CD4-positive, alpha-beta T cell (primary cell): Measurements from ENCODE around the gene LILRA1. TPM values are rescaled to one million over a fixed set of nuclear protein-coding genes. Genes with fewer than 3 reads are reported as not detected.

Experiments
- ATAC-seq: fragments of 200-7000 bp; cut with Tn5 transposase; one replicate; pipeline ENCODE4 v1.10.0; 2022; ENCODE audit warnings: mild to moderate bottlenecking; ENCODE audit not compliant: poor library complexity
- CTCF ChIA-PET: fragments of 350-600 bp; sonication (Branson Sonifier 250); formaldehyde crosslinking; loops from one replicate; lab custom pipeline; 2021; ENCODE audit warnings: antibody characterized with exemption, inconsistent platforms; lab: Charles Lee
- POLR2A ChIA-PET: fragments of 350-600 bp; sonication (Branson Sonifier 250); formaldehyde crosslinking; loops from one replicate; lab custom pipeline; 2021; ENCODE audit warnings: antibody characterized with exemption, inconsistent platforms; lab: Charles Lee
- DNase-seq, 14 experiments: peaks; one replicate each; pipeline ENCODE4 v3.0.0-alpha.2; 2013 to 2020; ENCODE audit warnings: mixed read lengths in 2 of 14
- H3K27ac ChIP-seq, 2 donors: one replicate each; pipeline versions ENCODE4 v1.5.1 to v1.7.0; 2013; ENCODE audit warnings: low read length in 2 of 2, low read depth in 1 of 2, mild to moderate bottlenecking in 1 of 2
- H3K27me3 ChIP-seq, 2 experiments: 1 replicate in 1 of 2; 2 replicates in 1 of 2; pipeline versions ENCODE4 v1.6.1 to v1.7.0; 2013; ENCODE audit warnings: low read length in 2 of 2, control low read depth in 1 of 2, mild to moderate bottlenecking in 1 of 2, moderate library complexity in 1 of 2; ENCODE audit not compliant: insufficient read depth in 2 of 2, control insufficient read depth in 1 of 2
- H3K36me3 ChIP-seq: one replicate; pipeline ENCODE4 v1.6.1; 2013; ENCODE audit warnings: low read length, control low read depth; ENCODE audit not compliant: insufficient read depth
- H3K4me1 ChIP-seq: one replicate; pipeline ENCODE4 v1.6.1; 2013; ENCODE audit warnings: low read length, control low read depth; ENCODE audit not compliant: insufficient read depth
- H3K4me3 ChIP-seq: one replicate; pipeline ENCODE4 v1.5.1; 2013; ENCODE audit warnings: mild to moderate bottlenecking, low read length, moderate library complexity
- H3K9me3 ChIP-seq, 2 experiments: 1 replicate in 1 of 2; 2 replicates in 1 of 2; pipeline versions ENCODE4 v1.6.1 to v1.7.0; 2013; ENCODE audit warnings: low read length in 2 of 2, mild to moderate bottlenecking in 2 of 2, control low read depth in 1 of 2, moderate library complexity in 1 of 2; ENCODE audit not compliant: control insufficient read depth in 1 of 2, insufficient read depth in 1 of 2
- H3K27ac Mint-ChIP-seq: one replicate; pipeline ENCODE4 v1.8.0; 2020; ENCODE audit warnings: mixed read lengths
- H3K27me3 Mint-ChIP-seq: one replicate; pipeline ENCODE4 v1.8.0; 2021; ENCODE audit warnings: mixed read lengths
- H3K36me3 Mint-ChIP-seq: one replicate; pipeline ENCODE4 v1.8.0; 2021; ENCODE audit warnings: low read depth, mixed read lengths
- H3K4me1 Mint-ChIP-seq: one replicate; pipeline ENCODE4 v1.8.0; 2021; ENCODE audit warnings: low read depth, mixed read lengths
- H3K4me3 Mint-ChIP-seq: one replicate; pipeline ENCODE4 v1.8.0; 2020; ENCODE audit warnings: mild to moderate bottlenecking, mixed read lengths
- H3K9me3 Mint-ChIP-seq: one replicate; pipeline ENCODE4 v1.8.0; 2020; ENCODE audit warnings: mixed read lengths
- CTCF ChIP-seq: fragments of 200-600 bp; IDR thresholded peaks from one replicate; pipeline ENCODE4 v1.8.0; 2022; ENCODE audit warnings: antibody characterized with exemption, mild to moderate bottlenecking
- intact Hi-C, 2 experiments: fragments of 100-400 bp; cut with DNase I in 1 of 2; cut with micrococcal nuclease in 1 of 2; formaldehyde crosslinking; loops; one replicate each; pipeline versions ENCODE4 v1.15.1 to v1.9.0; 2023 to 2025; cut with DNase I, micrococcal nuclease
- total RNA-seq, 174 experiments: library from RNA in 2 of 174; stranded (reverse) in 2 of 174; gene quantifications; one replicate each; pipeline ENCODE4 v1.2.3 and lab custom pipeline; 2021 to 2026

LILRA1 gene
- total RNA-seq, 2 experiments from 2014 or later = 0.27 to 0.36 TPM

GRCh38 chr19:54554896-54555295 lies 38.5 kb upstream of the LILRA1 start:
- H3K4me3 Mint-ChIP-seq = no peak overlapping the region
- no peaks in the 10 kb centered on the region for H3K36me3 Mint-ChIP-seq
- no peak for ATAC-seq
- TF ChIP-seq CTCF = no peak
- no peak overlapping the region for H3K4me3 ChIP-seq
- no peak overlapping the region for H3K27ac ChIP-seq
- H3K4me1 Mint-ChIP-seq = no peaks in the 10 kb centered on the region
- peaks cover 0 to 9% of the 10 kb centered on the region in 2 experiments for H3K9me3 ChIP-seq
- H3K4me1 ChIP-seq = peaks cover 5% of the 10 kb centered on the region
- H3K36me3 ChIP-seq = no peaks in the 10 kb centered on the region
- ChIA-PET CTCF (no interaction called here), POLR2A (no interaction called here)
- no peaks in the 10 kb centered on the region for H3K27me3 ChIP-seq
- no peak overlapping the region for H3K27ac Mint-ChIP-seq
- intact Hi-C loops = no loop called here
- DNase-seq = no peak
- peaks cover 39% of the 10 kb centered on the region for H3K27me3 Mint-ChIP-seq
- H3K9me3 Mint-ChIP-seq = no peaks in the 10 kb centered on the region

- Histone ChIP-seq H3K27ac (no peak overlapping the region), H3K9me3 (peaks cover 0 to 9% of the 10 kb centered on the region in 2 experiments), H3K27me3 (no peaks in the 10 kb centered on the region), H3K4me1 (peaks cover 5% of the 10 kb centered on the region), H3K36me3 (no peaks in the 10 kb centered on the region), H3K4me3 (no peak overlapping the region)
- H3K9me3 Mint-ChIP-seq = no peaks in the 10 kb centered on the region
- no peaks in the 10 kb centered on the region for H3K36me3 Mint-ChIP-seq
- ATAC-seq = no peak
- CTCF ChIA-PET = no interaction called here
- no peak for TF ChIP-seq CTCF
- H3K4me1 Mint-ChIP-seq = no peaks in the 10 kb centered on the region
- peaks cover 39% of the 10 kb centered on the region for H3K27me3 Mint-ChIP-seq
- H3K27ac Mint-ChIP-seq = no peak overlapping the region
- POLR2A ChIA-PET = no interaction called here
- H3K4me3 Mint-ChIP-seq = no peak overlapping the region
- no peak for DNase-seq
- intact Hi-C loops = no loop called here
Observed at GRCh38 chr19:54556194-54556593, 37.2 kb upstream of the LILRA1 start.

- ATAC-seq = no peak
Observed at GRCh38 chr19:54558339-54558738, 35.1 kb upstream of the LILRA1 start.

More at GRCh38 chr19:54558339-54558738, 35.1 kb upstream of the LILRA1 start:
- H3K9me3 Mint-ChIP-seq = no peaks in the 10 kb centered on the region
- H3K27me3 ChIP-seq = no peaks in the 10 kb centered on the region
- intact Hi-C loops = no loop called here
- H3K27ac ChIP-seq = no peak overlapping the region
- ChIA-PET CTCF (no interaction called here), POLR2A (no interaction called here)
- no peak for TF ChIP-seq CTCF
- H3K36me3 ChIP-seq = no peaks in the 10 kb centered on the region
- no peak for DNase-seq
- no peaks in the 10 kb centered on the region for H3K4me1 Mint-ChIP-seq
- no peak overlapping the region for H3K4me3 Mint-ChIP-seq
- H3K36me3 Mint-ChIP-seq = no peaks in the 10 kb centered on the region
- no peaks in the 10 kb centered on the region for H3K4me1 ChIP-seq
- no peaks in the 10 kb centered on the region for H3K9me3 ChIP-seq
- no peak overlapping the region for H3K4me3 ChIP-seq
- H3K27ac Mint-ChIP-seq = no peak overlapping the region
- peaks cover 30% of the 10 kb centered on the region for H3K27me3 Mint-ChIP-seq
